Activated CD4-positive, alpha-beta T cell treated with anti-CD3 and anti-CD28 coated beads, Interleukin-2, amount 10 ng/mL, durations not matched to agents 7 days and 5 days (primary cell): Measurements from ENCODE around the gene SLC4A1. TPM values are rescaled to one million over a fixed set of nuclear protein-coding genes. Genes with fewer than 3 reads are reported as not detected.

Experiments
- CTCF ChIA-PET: fragments of 350-600 bp; sonication (Branson Sonifier 250); formaldehyde crosslinking; loops from one replicate; lab custom pipeline; 2021; ENCODE audit warnings: antibody characterized with exemption; lab: Charles Lee
- POLR2A ChIA-PET: fragments of 350-600 bp; sonication (Branson Sonifier 250); formaldehyde crosslinking; loops from one replicate; lab custom pipeline; 2021; ENCODE audit warnings: antibody characterized with exemption; lab: Charles Lee
- DNase-seq: peaks from one replicate; pipeline ENCODE4 v3.0.0-alpha.2; 2020
- H3K27ac Mint-ChIP-seq: one replicate; pipeline ENCODE4 v1.8.0; 2021; ENCODE audit warnings: mild to moderate bottlenecking, moderate library complexity, mixed read lengths
- H3K27me3 Mint-ChIP-seq: one replicate; pipeline ENCODE4 v1.8.0; 2021; ENCODE audit warnings: mixed read lengths
- H3K36me3 Mint-ChIP-seq: one replicate; pipeline ENCODE4 v1.8.0; 2021; ENCODE audit warnings: low read depth, mixed read lengths
- H3K4me1 Mint-ChIP-seq: one replicate; pipeline ENCODE4 v1.8.0; 2021; ENCODE audit warnings: mixed read lengths
- H3K4me3 Mint-ChIP-seq: one replicate; pipeline ENCODE4 v1.8.0; 2021; ENCODE audit warnings: mild to moderate bottlenecking, moderate library complexity, mixed read lengths
- H3K9me3 Mint-ChIP-seq: one replicate; pipeline ENCODE4 v1.8.0; 2021; ENCODE audit warnings: mixed read lengths
- total RNA-seq, 2 experiments: library from RNA; stranded (reverse); gene quantifications; one replicate each; pipeline ENCODE4 v1.2.3, GENCODE V29; 2021

SLC4A1 gene
- total RNA-seq, 2 experiments from 2014 or later = not detected

- Mint-ChIP-seq H3K4me1 (peaks cover 60% of the 10 kb centered on the region), H3K9me3 (no peaks in the 10 kb centered on the region), H3K27ac (peak overlapping the region; percentile 74), H3K4me3 (no peak overlapping the region), H3K27me3 (no peaks in the 10 kb centered on the region), H3K36me3 (peaks cover 57% of the 10 kb centered on the region)
- DNase-seq = no peak
- CTCF ChIA-PET = interaction anchor here (0.7 to 0.9 kb wide), 2 partner anchors 117 to 131 kb away, joined by 3 read pairs; partner anchors contain the start of gene GRN
- POLR2A ChIA-PET = no interaction called here
Measured at GRCh38 chr17:44214230-44214494, 53.8 kb downstream of the SLC4A1 start.

GRCh38 chr17:44213403-44214229, 54.3 kb downstream of the SLC4A1 start:
- Mint-ChIP-seq H3K9me3 (no peaks in the 10 kb centered on the region), H3K4me1 (peaks cover 60% of the 10 kb centered on the region), H3K27ac (peak overlapping the region; percentile 74), H3K27me3 (no peaks in the 10 kb centered on the region), H3K4me3 (no peak overlapping the region), H3K36me3 (peaks cover 60% of the 10 kb centered on the region)
- ChIA-PET CTCF (interaction anchor here (0.6 to 0.9 kb wide), 4 partner anchors 10 to 132 kb away, joined by 3 to 5 read pairs (median 4); partner anchors contain the start of gene GRN), POLR2A (no interaction called here)
- DNase-seq = no peak

GRCh38 chr17:44212507-44213402, 55.2 kb downstream of the SLC4A1 start:
- POLR2A ChIA-PET = no interaction called here
- Mint-ChIP-seq H3K27ac (peak overlapping the region; percentile 79), H3K36me3 (peaks cover 66% of the 10 kb centered on the region), H3K4me1 (peaks cover 66% of the 10 kb centered on the region), H3K9me3 (no peaks in the 10 kb centered on the region), H3K4me3 (no peak overlapping the region), H3K27me3 (no peaks in the 10 kb centered on the region)
- DNase-seq = no peak
- CTCF ChIA-PET = interaction anchor here (0.6 to 2.0 kb wide), 4 partner anchors 12 to 114 kb away, joined by 3 to 8 read pairs (median 4); no protein-coding TSS in a partner anchor

DNA sequence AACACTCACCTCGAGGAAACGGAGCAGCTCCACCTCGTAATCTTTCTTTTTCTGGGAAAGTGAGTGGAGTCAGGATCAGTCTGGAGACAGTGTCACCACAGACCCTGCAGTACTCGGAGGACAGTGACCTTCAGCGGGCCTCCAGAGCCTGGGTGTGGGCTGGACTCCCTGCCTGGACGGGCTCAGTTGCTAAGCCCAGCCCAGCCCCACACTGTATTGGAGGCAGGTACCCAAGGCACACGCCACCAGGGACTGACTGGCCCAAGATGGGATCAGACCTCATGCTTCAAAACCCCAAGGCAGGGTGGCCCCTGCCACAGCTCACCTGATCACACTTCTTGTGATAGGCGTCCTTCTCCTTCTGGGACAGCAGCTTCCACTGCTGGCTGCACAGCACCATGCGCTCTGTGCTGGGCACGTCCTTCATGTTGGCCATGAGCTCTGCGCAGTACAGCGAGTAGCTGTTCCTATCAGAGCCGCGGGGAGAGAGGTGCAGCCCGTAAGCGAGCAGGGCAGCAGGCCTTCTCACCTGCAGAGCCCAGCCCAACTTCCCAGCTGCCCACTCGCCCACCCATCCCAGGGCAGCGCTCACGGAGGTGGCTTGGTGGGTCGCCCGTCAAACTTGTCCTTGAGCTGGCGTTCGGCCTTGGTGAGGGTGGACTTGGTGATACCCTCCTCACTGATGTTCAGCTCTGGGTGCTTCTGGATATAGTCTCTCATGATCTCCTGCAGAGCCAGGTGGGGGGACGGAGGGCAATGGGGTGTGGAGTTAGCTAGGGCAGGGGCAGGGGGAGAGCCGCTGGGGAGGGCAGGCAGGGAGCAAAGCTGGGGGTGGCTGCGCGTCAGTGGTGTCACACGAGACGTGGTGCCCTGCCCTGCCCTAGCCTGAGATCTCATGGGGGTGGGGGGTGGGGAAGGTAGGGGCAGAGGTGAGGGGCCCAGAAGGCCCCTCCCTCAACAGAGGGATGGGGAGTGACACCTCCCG, 56.4 kb downstream of the SLC4A1 start:
- Mint-ChIP-seq H3K4me1 (peaks cover 63% of the 10 kb centered on the region), H3K27me3 (no peaks in the 10 kb centered on the region), H3K27ac (peak overlapping the region; percentile 50), H3K36me3 (peaks cover 64% of the 10 kb centered on the region), H3K4me3 (no peak overlapping the region), H3K9me3 (no peaks in the 10 kb centered on the region)
- DNase-seq = no peak
- ChIA-PET POLR2A (no interaction called here), CTCF (interaction anchor here (0.8 to 3.4 kb wide), 20 partner anchors 9 to 311 kb away, joined by 3 to 56 read pairs (median 8); partner anchors contain the start of genes ATXN7L3, FAM171A2, TMUB2 and UBTF)

DNA sequence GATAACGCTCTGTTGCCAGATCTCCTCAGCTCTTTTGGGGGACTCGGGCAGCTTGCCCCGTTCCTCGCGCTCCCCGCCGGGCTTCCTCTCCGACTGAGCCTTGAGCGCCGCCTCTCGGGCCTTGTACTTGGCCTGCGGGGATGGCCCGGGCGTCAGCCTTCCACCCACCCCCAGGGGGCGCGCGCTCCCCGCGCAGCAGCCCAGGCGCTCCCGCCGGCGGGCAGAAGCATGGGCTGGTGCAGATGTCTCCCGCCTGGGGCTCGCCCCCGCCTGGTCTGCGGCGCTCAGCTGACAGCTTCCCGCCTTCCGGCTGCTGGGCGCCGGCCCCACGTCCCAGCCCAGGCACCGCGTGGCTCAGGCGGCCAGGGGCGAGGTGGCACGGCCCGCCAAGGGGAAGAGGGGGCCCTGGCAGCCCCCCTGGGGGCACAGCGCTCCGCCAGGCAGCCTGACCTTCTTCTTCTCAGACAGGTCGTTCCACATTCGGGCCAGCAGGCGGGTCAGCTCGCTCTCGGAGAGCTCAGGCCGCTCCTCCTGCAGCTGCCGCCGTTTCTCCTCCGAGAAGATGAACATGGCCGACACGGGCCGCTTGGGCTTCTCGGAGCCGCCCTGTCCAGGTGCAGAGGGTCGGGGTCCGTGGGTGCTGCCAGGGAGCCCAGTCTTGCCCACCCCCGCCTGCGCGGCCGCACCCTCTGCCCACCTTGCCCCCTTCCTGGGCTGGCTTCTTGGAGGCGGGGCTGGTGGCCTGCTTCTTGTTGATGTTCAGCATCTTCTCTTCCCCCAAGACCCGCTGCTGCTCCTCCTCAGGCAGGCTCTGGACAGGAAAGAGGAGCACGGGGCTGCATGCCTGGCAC, 57.4 kb downstream of the SLC4A1 start:
- H3K27me3 Mint-ChIP-seq = no peaks in the 10 kb centered on the region
- ChIA-PET POLR2A (interaction anchor here (0.6 to 1.7 kb wide), 5 partner anchors 8 to 123 kb away, joined by 3 to 6 read pairs (median 5); partner anchors contain the start of gene ATXN7L3), CTCF (interaction anchor here (0.6 to 3.4 kb wide), 55 partner anchors 10 to 657 kb away, joined by 3 to 56 read pairs (median 4); partner anchors contain the start of genes ATXN7L3, FAM171A2, GRN and HDAC5)
- peak overlapping the region; percentile 88 for H3K27ac Mint-ChIP-seq
- peaks cover 53% of the 10 kb centered on the region for H3K4me1 Mint-ChIP-seq
- DNase-seq = peak; percentile 90
- H3K9me3 Mint-ChIP-seq = no peaks in the 10 kb centered on the region
- H3K36me3 Mint-ChIP-seq = peaks cover 60% of the 10 kb centered on the region
- peak overlapping the region; percentile 56 for H3K4me3 Mint-ChIP-seq

GRCh38 chr17:44209786-44210341, 58.1 kb downstream of the SLC4A1 start:
- Mint-ChIP-seq H3K4me1 (peaks cover 46% of the 10 kb centered on the region), H3K4me3 (peak overlapping the region; percentile 56), H3K27me3 (no peaks in the 10 kb centered on the region), H3K27ac (peak overlapping the region; percentile 88), H3K36me3 (peaks cover 53% of the 10 kb centered on the region), H3K9me3 (no peaks in the 10 kb centered on the region)
- no peak for DNase-seq
- CTCF ChIA-PET = interaction anchor here (0.6 to 3.4 kb wide), 49 partner anchors 11 to 658 kb away, joined by 3 to 56 read pairs (median 5); partner anchors contain the start of genes ATXN7L3, FAM171A2, GRN and HDAC5
- POLR2A ChIA-PET = interaction anchor here (0.6 to 1.7 kb wide), 5 partner anchors 8 to 143 kb away, joined by 3 to 6 read pairs (median 4); partner anchors contain the start of gene ATXN7L3

DNA sequence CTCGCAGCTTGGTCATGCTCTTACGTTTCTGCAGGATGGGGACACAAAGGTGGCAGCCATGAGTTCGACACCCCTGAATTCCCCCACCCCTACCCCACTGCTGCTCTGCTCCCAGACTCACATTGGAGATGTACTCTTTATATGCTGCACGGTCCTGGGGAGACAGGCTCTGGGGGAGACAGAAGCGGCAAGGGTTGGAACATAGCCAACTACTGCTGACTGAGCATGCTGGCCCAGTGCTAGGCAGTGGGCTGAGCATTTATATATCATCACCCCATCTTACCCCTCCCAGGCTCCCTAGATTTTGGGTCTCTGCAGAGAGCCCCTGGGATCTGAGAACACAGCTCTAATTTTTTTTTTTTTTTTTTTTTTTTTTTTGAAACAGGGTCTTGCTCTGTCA, 60.2 kb downstream of the SLC4A1 start:
- no peak overlapping the region for H3K27ac Mint-ChIP-seq
- H3K27me3 Mint-ChIP-seq = no peaks in the 10 kb centered on the region
- H3K4me3 Mint-ChIP-seq = no peak overlapping the region
- H3K9me3 Mint-ChIP-seq = no peaks in the 10 kb centered on the region
- peaks cover 48% of the 10 kb centered on the region for H3K4me1 Mint-ChIP-seq
- POLR2A ChIA-PET = no interaction called here
- H3K36me3 Mint-ChIP-seq = peaks cover 40% of the 10 kb centered on the region
- CTCF ChIA-PET = no interaction called here
- no peak for DNase-seq

- no peaks in the 10 kb centered on the region for H3K9me3 Mint-ChIP-seq
- CTCF ChIA-PET = interaction anchor here (1.2 kb wide), 1 partner anchor 9 kb away, joined by 3 read pairs; no protein-coding TSS in a partner anchor
- H3K4me1 Mint-ChIP-seq = peaks cover 51% of the 10 kb centered on the region
- H3K4me3 Mint-ChIP-seq = no peak overlapping the region
- H3K36me3 Mint-ChIP-seq = peaks cover 40% of the 10 kb centered on the region
- no peaks in the 10 kb centered on the region for H3K27me3 Mint-ChIP-seq
- DNase-seq = no peak
- POLR2A ChIA-PET = no interaction called here
- no peak overlapping the region for H3K27ac Mint-ChIP-seq
Measured at GRCh38 chr17:44207319-44207718, 60.6 kb downstream of the SLC4A1 start.

DNA sequence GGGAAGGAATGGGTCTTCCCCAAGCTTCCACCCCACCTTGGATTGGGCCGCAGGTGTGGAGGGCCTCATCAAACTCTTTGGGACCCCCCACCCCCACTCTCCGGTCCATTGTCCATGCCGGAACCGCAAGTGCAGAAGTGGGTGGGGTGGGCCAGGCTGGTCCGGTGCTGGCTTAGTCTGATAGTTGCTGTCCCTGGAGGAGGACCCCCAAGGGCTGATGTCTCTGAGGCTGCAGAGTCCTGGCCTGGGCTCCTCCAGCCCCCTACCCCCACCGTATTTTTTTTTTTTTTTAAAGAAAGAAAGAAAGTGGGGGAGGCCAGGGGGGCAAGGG, 61.1 kb downstream of the SLC4A1 start:
- Mint-ChIP-seq H3K4me1 (peaks cover 55% of the 10 kb centered on the region), H3K27me3 (no peaks in the 10 kb centered on the region), H3K27ac (no peak overlapping the region), H3K9me3 (no peaks in the 10 kb centered on the region), H3K36me3 (peaks cover 40% of the 10 kb centered on the region), H3K4me3 (no peak overlapping the region)
- no peak for DNase-seq
- ChIA-PET CTCF (interaction anchor here (1.2 to 1.3 kb wide), 2 partner anchors 9 to 14 kb away, joined by 3 to 6 read pairs; no protein-coding TSS in a partner anchor), POLR2A (no interaction called here)

DNA sequence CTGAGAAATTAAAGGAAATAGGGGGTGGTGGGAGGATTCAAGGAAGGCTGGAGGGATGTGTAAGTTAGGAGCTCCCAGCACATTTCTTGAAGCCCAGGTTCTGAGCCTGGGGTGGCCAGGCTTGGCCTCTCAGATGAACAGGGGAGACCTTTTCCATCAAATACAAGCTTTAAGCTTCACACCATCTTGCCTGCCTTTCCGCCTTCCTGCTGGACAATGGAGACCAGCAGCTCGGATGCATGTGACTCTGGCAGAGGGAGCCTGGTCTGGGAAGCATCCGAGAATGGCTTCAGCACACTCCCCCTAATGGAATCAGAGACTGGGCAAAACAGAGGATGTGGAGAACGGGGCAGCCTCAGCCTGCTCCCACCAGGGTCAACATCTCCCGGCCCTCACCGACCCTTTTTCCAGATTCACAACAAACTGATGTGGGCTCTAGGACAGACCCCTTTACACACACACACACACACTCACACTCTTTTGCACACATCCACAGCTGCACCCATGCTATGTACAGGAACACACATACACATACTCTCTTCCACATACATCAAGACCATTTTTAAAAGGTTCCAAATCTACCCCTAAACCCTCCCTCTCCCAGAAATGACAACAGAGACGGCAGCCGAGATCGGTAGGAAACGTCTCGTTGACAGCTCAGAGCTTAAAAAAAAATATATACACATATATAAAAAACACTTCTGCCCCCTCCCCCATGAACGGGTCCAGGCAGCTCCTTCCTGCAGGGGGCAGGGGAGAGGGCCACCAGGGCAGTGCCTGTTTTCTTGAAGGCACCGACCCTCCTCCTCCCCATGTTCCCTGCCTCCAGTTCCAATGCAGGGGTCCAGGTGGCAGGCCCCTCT, 61.7 kb downstream of the SLC4A1 start:
- DNase-seq = no peak
- no peak overlapping the region for H3K4me3 Mint-ChIP-seq
- no peaks in the 10 kb centered on the region for H3K27me3 Mint-ChIP-seq
- peaks cover 37% of the 10 kb centered on the region for H3K36me3 Mint-ChIP-seq
- ChIA-PET CTCF (interaction anchor here (1.0 to 1.3 kb wide), 5 partner anchors 8 to 139 kb away, joined by 3 to 6 read pairs (median 3); no protein-coding TSS in a partner anchor), POLR2A (no interaction called here)
- no peak overlapping the region for H3K27ac Mint-ChIP-seq
- no peaks in the 10 kb centered on the region for H3K9me3 Mint-ChIP-seq
- H3K4me1 Mint-ChIP-seq = peaks cover 53% of the 10 kb centered on the region
